Neural progenitor cell (in vitro differentiated cells): ENCODE data around the gene TMEM147. TPM values are rescaled to one million over a fixed set of nuclear protein-coding genes. Genes with fewer than 3 reads are reported as not detected.

ENCODE experiments used
- DNase-seq: peaks from one replicate; pipeline ENCODE4 v3.0.0-alpha.2; 2016; ENCODE audit warnings: low spot score
- H2AFZ ChIP-seq: fragments of 200-600 bp; sonication (generic); replicated peaks from 2 replicates; pipeline ENCODE4 v1.6.1; 2016; ENCODE audit warnings: antibody characterized with exemption
- H3F3A ChIP-seq: fragments of 200-600 bp; sonication (generic); 2 replicates; pipeline ENCODE4 v1.6.1; 2016; ENCODE audit warnings: antibody characterized with exemption, low read depth
- H3K27ac ChIP-seq: fragments of 200-600 bp; sonication (generic); 2 replicates; pipeline ENCODE4 v1.5.1; 2016; ENCODE audit warnings: mild to moderate bottlenecking
- H3K27me3 ChIP-seq: fragments of 200-600 bp; sonication (generic); 2 replicates; pipeline ENCODE4 v1.6.1; 2016; ENCODE audit warnings: mild to moderate bottlenecking, moderate library complexity
- H3K36me3 ChIP-seq: fragments of 200-600 bp; sonication (generic); 2 replicates; pipeline ENCODE4 v1.5.1; 2016
- H3K4me1 ChIP-seq: fragments of 200-600 bp; sonication (generic); 2 replicates; pipeline ENCODE4 v1.6.1; 2016; ENCODE audit warnings: mixed run types
- H3K4me2 ChIP-seq: fragments of 200-600 bp; sonication (generic); 2 replicates; pipeline ENCODE4 v1.6.1; 2016
- H3K4me3 ChIP-seq: fragments of 200-600 bp; sonication (generic); 2 replicates; pipeline ENCODE4 v1.5.1; 2016
- H3K79me2 ChIP-seq: fragments of 200-600 bp; sonication (generic); 2 replicates; pipeline ENCODE4 v1.6.1; 2016; ENCODE audit warnings: low read depth
- H3K9ac ChIP-seq: fragments of 200-600 bp; sonication (generic); 2 replicates; pipeline ENCODE4 v1.6.1; 2016
- H3K9me3 ChIP-seq: fragments of 200-600 bp; sonication (generic); 2 replicates; pipeline ENCODE4 v1.5.1; 2016; ENCODE audit warnings: low read depth
- H4K20me1 ChIP-seq: fragments of 200-600 bp; sonication (generic); 2 replicates; pipeline ENCODE4 v1.6.1; 2016; ENCODE audit warnings: low read depth
- H3K27ac Mint-ChIP-seq: 3 replicates; pipeline ENCODE4 v1.8.0; 2021; ENCODE audit warnings: mixed read lengths
- H3K27me3 Mint-ChIP-seq: 2 replicates; pipeline ENCODE4 v1.8.0; 2022; ENCODE audit warnings: low read depth, mild to moderate bottlenecking, inconsistent platforms, moderate library complexity, mixed read lengths; ENCODE audit not compliant: insufficient read depth
- H3K36me3 Mint-ChIP-seq: 3 replicates; pipeline ENCODE4 v1.8.0; 2021; ENCODE audit warnings: mixed read lengths
- H3K4me1 Mint-ChIP-seq: 3 replicates; pipeline ENCODE4 v1.8.0; 2021; ENCODE audit warnings: mixed read lengths
- H3K4me3 Mint-ChIP-seq: 3 replicates; pipeline ENCODE4 v1.8.0; 2021; ENCODE audit warnings: mild to moderate bottlenecking, moderate library complexity, mixed read lengths
- H3K9me3 Mint-ChIP-seq: 3 replicates; pipeline ENCODE4 v1.8.0; 2020; ENCODE audit warnings: mixed read lengths
- EZH2 ChIP-seq: fragments of 200-600 bp; sonication (generic); IDR thresholded peaks from 2 replicates; pipeline ENCODE4 v1.6.1; 2017; ENCODE audit warnings: antibody characterized with exemption, mild to moderate bottlenecking, moderate library complexity
- EZH2phosphoT487 ChIP-seq: fragments of 200-600 bp; sonication (generic); IDR thresholded peaks from 2 replicates; pipeline ENCODE4 v1.6.1; 2017; ENCODE audit warnings: antibody characterized with exemption
- total RNA-seq: library from RNA; depleted of rRNA; stranded (reverse); fragments of >200 nt; gene quantifications from 2 replicates; pipeline ENCODE4 v1.2.3, GENCODE V29; 2015; ENCODE audit warnings: low replicate concordance
- TF ChIP-seq, protein P1 (sequence below): fragments of 200-600 bp; sonication (generic); IDR thresholded peaks from 2 replicates; pipeline ENCODE4 v1.5.1; 2017; ENCODE audit warnings: antibody characterized with exemption, mild to moderate bottlenecking

TMEM147 gene
- total RNA-seq, 1 donor from 2014 or later, result 57.8 TPM

DNA sequence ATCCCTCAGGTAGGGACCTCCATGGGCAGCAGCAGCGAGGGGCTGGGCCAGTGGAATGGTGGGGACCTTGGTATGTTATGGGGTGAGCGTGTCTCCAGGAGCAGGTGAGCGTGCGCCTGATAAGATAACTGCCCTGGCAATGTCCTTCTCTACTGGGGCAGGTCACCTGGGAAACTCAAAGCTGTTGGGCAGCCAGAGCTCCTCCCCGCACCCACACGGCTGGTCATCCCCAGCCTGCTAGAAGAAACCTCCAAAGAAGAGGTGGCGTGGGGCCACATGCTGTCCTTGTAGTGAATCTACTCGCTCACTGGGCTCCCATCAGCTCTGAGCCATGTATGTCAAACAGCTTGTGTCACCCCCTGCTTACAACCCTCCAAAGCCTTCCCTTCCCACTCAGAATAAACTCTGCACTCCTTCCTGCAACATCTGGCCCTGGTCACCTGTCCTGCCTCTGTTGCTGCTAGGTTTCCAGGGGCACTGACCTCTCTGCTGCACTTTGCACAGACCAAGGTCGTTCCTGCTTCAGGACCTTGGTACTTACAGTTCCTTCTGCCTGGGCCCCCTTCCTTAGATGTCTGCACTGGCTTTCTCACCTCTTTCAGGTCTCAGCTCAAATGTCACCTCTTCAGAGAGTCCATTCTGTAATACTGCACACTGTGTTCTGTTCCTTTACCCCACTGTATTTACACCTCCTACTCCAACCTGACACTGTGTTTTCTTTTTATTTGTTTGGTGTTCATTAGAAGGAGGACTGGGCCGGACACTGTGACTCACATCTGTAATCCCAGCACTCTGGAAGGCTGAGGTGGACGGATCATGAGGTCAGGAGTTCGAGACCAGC lies 19.8 kb downstream of the TMEM147 start:
- Histone ChIP-seq H2AFZ (no peak overlapping the region), H4K20me1 (no peaks in the 10 kb centered on the region), H3K36me3 (no peaks in the 10 kb centered on the region), H3F3A (no peaks in the 10 kb centered on the region), H3K4me2 (no peak overlapping the region), H3K79me2 (no peaks in the 10 kb centered on the region), H3K9ac (no peak overlapping the region), H3K9me3 (no peaks in the 10 kb centered on the region), H3K27ac (no peak overlapping the region), H3K27me3 (peaks cover 32% of the 10 kb centered on the region), H3K4me1 (no peaks in the 10 kb centered on the region), H3K4me3 (no peak overlapping the region)
- TF ChIP-seq EZH2phosphoT487 (no peak), EZH2 (no peak)
- TF ChIP-seq, protein P1, sequence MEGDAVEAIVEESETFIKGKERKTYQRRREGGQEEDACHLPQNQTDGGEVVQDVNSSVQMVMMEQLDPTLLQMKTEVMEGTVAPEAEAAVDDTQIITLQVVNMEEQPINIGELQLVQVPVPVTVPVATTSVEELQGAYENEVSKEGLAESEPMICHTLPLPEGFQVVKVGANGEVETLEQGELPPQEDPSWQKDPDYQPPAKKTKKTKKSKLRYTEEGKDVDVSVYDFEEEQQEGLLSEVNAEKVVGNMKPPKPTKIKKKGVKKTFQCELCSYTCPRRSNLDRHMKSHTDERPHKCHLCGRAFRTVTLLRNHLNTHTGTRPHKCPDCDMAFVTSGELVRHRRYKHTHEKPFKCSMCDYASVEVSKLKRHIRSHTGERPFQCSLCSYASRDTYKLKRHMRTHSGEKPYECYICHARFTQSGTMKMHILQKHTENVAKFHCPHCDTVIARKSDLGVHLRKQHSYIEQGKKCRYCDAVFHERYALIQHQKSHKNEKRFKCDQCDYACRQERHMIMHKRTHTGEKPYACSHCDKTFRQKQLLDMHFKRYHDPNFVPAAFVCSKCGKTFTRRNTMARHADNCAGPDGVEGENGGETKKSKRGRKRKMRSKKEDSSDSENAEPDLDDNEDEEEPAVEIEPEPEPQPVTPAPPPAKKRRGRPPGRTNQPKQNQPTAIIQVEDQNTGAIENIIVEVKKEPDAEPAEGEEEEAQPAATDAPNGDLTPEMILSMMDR, result no peak
- no peaks in the 10 kb centered on the region for H3K36me3 Mint-ChIP-seq
- H3K4me3 Mint-ChIP-seq, result no peak overlapping the region
- no peaks in the 10 kb centered on the region for H3K4me1 Mint-ChIP-seq
- peaks cover 13% of the 10 kb centered on the region for H3K27me3 Mint-ChIP-seq
- H3K27ac Mint-ChIP-seq, result no peak overlapping the region
- DNase-seq, result no peak
- no peaks in the 10 kb centered on the region for H3K9me3 Mint-ChIP-seq

DNA sequence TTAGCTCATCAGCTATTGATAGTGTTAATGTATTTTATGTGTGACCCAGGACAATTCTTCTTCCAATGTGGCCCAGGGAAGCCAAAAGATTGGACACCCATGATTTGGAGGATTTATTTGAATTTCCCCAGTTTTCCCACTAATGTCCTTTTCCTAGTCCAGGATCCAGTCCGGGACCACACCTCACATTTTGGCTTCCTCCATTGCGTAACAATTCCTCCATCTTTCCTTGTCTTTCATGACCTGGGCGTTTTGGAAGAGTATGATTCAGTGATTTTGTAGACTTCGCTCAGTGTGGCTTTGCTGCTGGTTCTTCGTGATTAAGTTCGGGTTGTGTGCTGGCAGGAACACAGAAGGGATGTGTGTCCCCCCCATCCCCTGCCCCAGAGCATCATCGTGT lies 21.3 kb downstream of the TMEM147 start:
- Histone ChIP-seq H3K27ac (no peak overlapping the region), H3K9me3 (no peaks in the 10 kb centered on the region), H3K79me2 (no peaks in the 10 kb centered on the region), H3K36me3 (no peaks in the 10 kb centered on the region), H3K4me2 (no peak overlapping the region), H3K4me1 (no peaks in the 10 kb centered on the region), H3K4me3 (no peak overlapping the region), H3K9ac (no peak overlapping the region), H2AFZ (no peak overlapping the region), H3F3A (no peaks in the 10 kb centered on the region), H3K27me3 (peaks cover 26% of the 10 kb centered on the region), H4K20me1 (no peaks in the 10 kb centered on the region)
- Mint-ChIP-seq H3K27me3 (peaks cover 3% of the 10 kb centered on the region), H3K4me3 (no peak overlapping the region), H3K4me1 (peaks cover 2% of the 10 kb centered on the region), H3K36me3 (no peaks in the 10 kb centered on the region), H3K27ac (no peak overlapping the region), H3K9me3 (no peaks in the 10 kb centered on the region)
- DNase-seq, result no peak
- TF ChIP-seq, protein P1, result no peak
- TF ChIP-seq EZH2 (no peak), EZH2phosphoT487 (no peak)

DNA sequence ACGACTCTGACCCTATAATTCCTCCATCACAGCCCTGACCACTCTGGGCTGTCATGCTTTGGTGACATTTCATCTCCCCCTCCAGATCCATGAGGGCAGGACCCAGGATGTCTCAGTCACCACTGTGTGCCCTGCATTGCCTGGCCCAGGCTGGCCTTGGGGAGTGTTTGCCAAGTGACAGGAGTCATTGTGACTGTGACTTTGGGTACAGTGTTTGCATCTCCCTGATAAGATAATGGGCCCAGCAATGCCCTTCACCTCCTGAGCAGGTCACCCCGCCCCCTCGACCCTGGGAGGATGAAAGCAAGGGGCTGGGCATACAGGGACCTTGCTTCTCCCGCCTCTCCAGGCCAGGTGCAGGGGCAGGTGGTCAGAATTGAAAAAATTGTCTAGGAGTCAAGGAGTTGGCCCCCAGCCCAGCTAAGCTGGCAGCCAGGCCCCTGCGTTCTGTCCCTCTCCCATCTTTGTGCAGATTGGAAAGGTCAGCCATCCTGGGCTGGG lies 23.9 kb downstream of the TMEM147 start:
- no peaks in the 10 kb centered on the region for H3F3A ChIP-seq
- H3K9me3 ChIP-seq, result no peaks in the 10 kb centered on the region
- no peak overlapping the region for H2AFZ ChIP-seq
- Mint-ChIP-seq H3K27ac (no peak overlapping the region), H3K36me3 (no peaks in the 10 kb centered on the region), H3K9me3 (no peaks in the 10 kb centered on the region), H3K4me3 (no peak overlapping the region), H3K4me1 (peaks cover 2% of the 10 kb centered on the region), H3K27me3 (peaks cover 3% of the 10 kb centered on the region)
- H3K4me2 ChIP-seq, result no peak overlapping the region
- no peak for DNase-seq
- H3K27ac ChIP-seq, result no peak overlapping the region
- H4K20me1 ChIP-seq, result no peaks in the 10 kb centered on the region
- H3K4me3 ChIP-seq, result no peak overlapping the region
- H3K4me1 ChIP-seq, result no peaks in the 10 kb centered on the region
- no peaks in the 10 kb centered on the region for H3K79me2 ChIP-seq
- H3K9ac ChIP-seq, result no peak overlapping the region
- H3K36me3 ChIP-seq, result no peaks in the 10 kb centered on the region
- TF ChIP-seq, protein P1, result no peak
- TF ChIP-seq EZH2 (no peak), EZH2phosphoT487 (no peak)
- peaks cover 24% of the 10 kb centered on the region for H3K27me3 ChIP-seq
